ENCODE measurements around the gene SLC35E4.
A peak's percentile ranks its signal among the peaks of the same experiment; 100 is the strongest.
"Not testable (repeated sequence)": the region's sequence is repeated elsewhere in the genome, so short reads cannot be mapped to it uniquely, and the experiment has no call there.

SLC35E4 gene

DNA sequence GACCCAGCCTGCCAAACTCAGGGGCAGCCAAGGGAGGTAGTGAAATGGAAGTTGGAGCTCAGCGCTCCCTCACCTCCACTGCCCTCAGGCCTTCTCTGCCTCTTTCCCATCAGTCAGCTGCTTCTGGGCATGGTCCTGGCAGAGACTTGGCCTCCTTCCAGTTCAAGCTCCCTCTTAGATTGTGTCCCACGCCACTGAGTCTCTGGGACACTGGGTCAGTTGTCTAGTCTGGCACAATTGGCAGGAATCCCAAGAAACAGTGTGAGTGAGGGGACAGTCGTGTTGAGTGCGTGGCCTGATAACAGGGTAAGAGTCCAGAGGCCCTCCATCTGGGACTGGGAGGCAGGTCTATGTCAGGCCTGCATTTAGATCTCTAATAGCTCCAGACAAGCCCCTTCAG is 7.1 kb upstream of the SLC35E4 start:
- no peaks in the 10 kb centered on the region for H3K9me3 Mint-ChIP-seq

DNA sequence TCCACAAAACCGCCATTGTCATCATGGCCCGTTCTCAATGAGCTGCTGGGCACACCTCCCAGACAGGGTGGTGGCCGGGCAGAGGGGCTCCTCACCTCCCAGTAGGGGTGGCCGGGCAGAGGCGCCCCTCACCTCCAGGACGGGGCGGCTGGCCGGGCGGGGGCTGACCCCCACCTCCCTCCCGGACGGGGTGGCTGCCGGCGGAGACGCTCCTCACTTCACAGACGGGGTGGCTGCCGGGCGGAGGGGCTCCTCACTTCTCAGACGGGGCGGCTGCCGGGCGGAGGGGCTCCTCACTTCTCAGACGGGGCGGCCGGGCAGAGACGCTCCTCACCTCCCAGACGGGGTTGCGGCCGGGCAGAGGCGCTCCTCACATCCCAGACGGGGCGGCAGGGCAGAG is 4.1 kb upstream of the SLC35E4 start:
- ATAC-seq; H3K36me3 Mint-ChIP-seq (ENCODE audit: low read depth); H3K27me3 Mint-ChIP-seq; DNase-seq; H3K9me3 Mint-ChIP-seq; H3K27ac Mint-ChIP-seq; H3K4me3 Mint-ChIP-seq: not testable (repeated sequence)
- H3K4me1 Mint-ChIP-seq: peaks cover 14% of the 10 kb centered on the region

More for the DNA sequence above, 7.1 kb upstream of the SLC35E4 start:
- Mint-ChIP-seq H3K4me1 (no peaks in the 10 kb centered on the region), H3K27ac (no peak overlapping the region), H3K36me3 (ENCODE audit: low read depth) (no peaks in the 10 kb centered on the region), H3K27me3 (no peaks in the 10 kb centered on the region), H3K4me3 (no peak overlapping the region)
- no peak for DNase-seq
- no peak for ATAC-seq

DNA sequence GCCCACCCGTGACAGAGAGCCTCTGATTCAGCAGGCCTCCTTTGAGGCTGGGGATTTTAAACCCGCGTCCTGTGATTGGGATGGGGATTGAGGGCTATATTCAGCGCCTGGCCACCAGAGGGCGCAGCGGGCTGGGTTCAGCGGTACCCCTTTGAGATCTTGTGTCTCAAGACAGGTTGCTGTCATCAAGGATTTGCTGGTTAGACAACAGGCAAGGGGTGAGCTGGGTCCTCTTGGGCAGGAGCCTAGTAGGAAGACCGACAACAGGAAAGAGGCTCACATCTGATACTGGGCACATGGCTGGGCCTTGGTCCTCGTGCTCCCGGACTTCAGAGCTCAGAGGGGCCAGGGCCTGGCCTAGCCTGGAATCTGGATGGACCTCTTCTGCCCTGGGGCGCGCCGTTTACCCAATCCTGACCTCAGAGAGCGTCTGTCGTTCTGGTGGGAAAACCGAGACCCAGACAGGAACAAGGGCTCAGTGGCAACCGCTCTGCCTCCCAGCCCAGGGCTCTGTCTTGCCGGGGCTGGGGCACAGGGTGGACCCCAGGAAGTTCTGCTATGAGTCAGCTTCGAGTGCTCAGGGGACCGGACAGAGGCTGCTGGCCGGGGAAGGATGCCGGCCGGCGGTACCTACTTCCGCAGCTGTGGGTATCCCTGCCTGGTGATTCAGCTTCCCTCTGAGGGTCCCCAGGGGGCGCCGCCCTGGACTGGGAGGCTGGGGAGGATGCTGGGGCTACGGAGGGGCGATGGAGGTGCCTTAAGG is 929 bp upstream of the SLC35E4 start:
- Mint-ChIP-seq H3K36me3 (ENCODE audit: low read depth) (peaks cover 16% of the 10 kb centered on the region), H3K9me3 (no peaks in the 10 kb centered on the region), H3K4me3 (peak overlapping the region; percentile 86), H3K27me3 (no peaks in the 10 kb centered on the region), H3K27ac (peak overlapping the region; percentile 86), H3K4me1 (peaks cover 30% of the 10 kb centered on the region)
- ATAC-seq (peak; percentile 83), DNase-seq (peak; percentile 93)

DNA sequence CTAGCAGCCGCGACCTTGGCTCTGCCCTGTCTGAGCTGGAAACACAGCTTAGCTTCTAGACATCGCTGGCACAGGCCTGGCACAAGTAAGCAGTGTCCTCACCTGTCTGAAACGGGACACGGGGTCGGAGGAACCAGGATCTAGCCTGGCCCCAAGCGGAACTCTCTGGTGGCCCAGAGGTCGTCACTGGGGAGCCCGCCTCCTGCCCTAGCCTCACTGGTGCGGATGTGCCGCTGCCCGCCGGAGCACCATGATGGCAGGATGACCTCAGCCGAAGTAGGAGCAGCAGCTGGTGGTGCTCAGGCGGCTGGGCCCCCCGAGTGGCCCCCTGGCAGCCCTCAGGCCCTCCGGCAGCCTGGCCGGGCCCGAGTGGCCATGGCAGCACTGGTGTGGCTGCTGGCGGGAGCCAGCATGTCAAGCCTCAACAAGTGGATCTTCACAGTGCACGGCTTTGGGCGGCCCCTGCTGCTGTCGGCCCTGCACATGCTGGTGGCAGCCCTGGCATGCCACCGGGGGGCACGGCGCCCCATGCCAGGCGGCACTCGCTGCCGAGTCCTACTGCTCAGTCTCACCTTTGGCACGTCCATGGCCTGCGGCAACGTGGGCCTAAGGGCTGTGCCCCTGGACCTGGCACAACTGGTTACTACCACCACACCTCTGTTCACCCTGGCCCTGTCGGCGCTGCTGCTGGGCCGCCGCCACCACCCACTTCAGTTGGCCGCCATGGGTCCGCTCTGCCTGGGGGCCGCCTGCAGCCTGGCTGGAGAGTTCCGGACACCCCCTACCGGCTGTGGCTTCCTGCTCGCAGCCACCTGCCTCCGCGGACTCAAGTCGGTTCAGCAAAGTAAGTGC is 871 bp downstream of the SLC35E4 start:
- peak; percentile 27 for DNase-seq
- peaks cover 30% of the 10 kb centered on the region for H3K4me1 Mint-ChIP-seq
- peaks cover 18% of the 10 kb centered on the region for H3K36me3 Mint-ChIP-seq (ENCODE audit: low read depth)
- H3K4me3 Mint-ChIP-seq: peak overlapping the region; percentile 86
- H3K27me3 Mint-ChIP-seq: no peaks in the 10 kb centered on the region
- ATAC-seq: no peak
- peak overlapping the region; percentile 79 for H3K27ac Mint-ChIP-seq
- H3K9me3 Mint-ChIP-seq: no peaks in the 10 kb centered on the region

DNA sequence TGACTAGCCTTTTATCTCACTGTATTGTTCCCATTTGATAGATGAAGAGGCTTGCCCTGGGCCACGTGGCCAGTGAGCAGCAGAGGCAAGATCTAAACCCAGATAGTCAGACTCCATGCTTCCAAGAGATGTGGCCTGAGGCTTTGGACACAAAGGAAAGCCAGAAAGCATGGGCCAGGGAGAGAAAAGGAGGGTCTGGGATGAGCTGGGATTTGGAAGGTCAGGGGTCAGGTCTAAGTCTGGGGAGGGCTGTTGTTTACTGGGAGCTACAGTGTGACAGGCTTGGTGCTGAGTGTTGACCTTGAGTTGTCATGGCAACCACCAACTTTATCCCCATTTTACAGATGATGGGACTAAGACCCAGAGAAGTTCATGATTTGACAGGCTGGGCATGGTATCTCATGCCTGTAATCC is 2.1 kb downstream of the SLC35E4 start:
- peaks cover 37% of the 10 kb centered on the region for H3K4me1 Mint-ChIP-seq
- peak overlapping the region; percentile 11 for H3K27ac Mint-ChIP-seq
- no peaks in the 10 kb centered on the region for H3K9me3 Mint-ChIP-seq
- H3K36me3 Mint-ChIP-seq (ENCODE audit: low read depth): peaks cover 20% of the 10 kb centered on the region
- peak overlapping the region; percentile 86 for H3K4me3 Mint-ChIP-seq
- ATAC-seq: no peak
- H3K27me3 Mint-ChIP-seq: no peaks in the 10 kb centered on the region
- DNase-seq: no peak

DNA sequence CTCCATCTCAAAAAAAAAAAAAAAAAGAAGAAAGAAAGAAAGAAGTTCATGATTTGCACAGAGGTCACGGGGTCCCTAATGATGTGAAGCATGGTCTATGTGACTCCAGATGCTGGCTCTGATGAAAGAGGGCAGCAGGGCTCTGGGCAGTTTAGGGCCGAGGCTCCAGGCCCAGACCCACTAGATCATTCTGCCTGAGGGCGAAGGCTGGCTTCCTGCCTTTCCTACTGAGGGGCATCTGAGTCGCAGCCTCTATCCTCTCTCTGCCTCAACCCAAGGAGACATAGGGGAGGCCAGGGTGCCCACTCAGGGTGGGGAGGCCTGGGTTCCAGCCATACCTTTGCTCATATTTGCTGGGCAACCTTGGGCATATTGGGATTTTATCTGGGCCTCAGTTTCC is 4.8 kb downstream of the SLC35E4 start:
- no peak for ATAC-seq
- H3K27ac Mint-ChIP-seq: no peak overlapping the region
- no peaks in the 10 kb centered on the region for H3K9me3 Mint-ChIP-seq
- no peaks in the 10 kb centered on the region for H3K27me3 Mint-ChIP-seq
- DNase-seq: no peak
- peaks cover 51% of the 10 kb centered on the region for H3K4me1 Mint-ChIP-seq
- peaks cover 21% of the 10 kb centered on the region for H3K36me3 Mint-ChIP-seq (ENCODE audit: low read depth)
- H3K4me3 Mint-ChIP-seq: no peak overlapping the region

DNA sequence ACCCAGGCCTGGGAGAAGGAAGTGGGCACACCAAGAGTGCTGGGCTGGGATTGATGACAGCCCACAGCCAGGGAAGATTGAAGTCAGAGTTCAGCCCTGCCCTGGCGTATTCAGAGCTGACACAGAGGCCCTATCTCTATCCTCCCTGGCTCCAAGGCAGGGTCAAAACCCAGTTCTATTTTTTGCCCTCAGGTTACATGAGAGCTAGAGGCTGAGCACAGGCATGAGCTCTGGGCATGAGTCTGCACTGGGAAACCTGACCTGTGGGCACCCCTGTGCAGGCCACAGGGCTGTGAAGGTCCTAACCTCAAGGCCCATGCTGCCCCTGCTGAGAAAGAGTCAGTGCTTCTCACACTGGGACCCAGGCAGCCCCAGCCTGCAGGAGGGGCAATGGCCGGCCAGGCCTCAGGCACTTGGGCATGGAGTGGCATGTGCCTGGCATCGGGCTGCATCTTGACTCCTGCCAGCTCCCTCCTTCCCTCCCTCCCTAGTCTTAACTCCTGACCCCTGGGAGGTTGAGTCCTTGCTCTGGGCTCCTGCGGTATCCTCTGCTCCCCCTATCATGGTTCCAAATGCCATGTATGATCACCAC is 5.4 kb downstream of the SLC35E4 start:
- no peak for DNase-seq
- no peaks in the 10 kb centered on the region for H3K9me3 Mint-ChIP-seq
- no peak overlapping the region for H3K27ac Mint-ChIP-seq
- peaks cover 50% of the 10 kb centered on the region for H3K4me1 Mint-ChIP-seq
- H3K27me3 Mint-ChIP-seq: no peaks in the 10 kb centered on the region
- no peak for ATAC-seq
- H3K4me3 Mint-ChIP-seq: no peak overlapping the region
- H3K36me3 Mint-ChIP-seq (ENCODE audit: low read depth): peaks cover 21% of the 10 kb centered on the region

DNA sequence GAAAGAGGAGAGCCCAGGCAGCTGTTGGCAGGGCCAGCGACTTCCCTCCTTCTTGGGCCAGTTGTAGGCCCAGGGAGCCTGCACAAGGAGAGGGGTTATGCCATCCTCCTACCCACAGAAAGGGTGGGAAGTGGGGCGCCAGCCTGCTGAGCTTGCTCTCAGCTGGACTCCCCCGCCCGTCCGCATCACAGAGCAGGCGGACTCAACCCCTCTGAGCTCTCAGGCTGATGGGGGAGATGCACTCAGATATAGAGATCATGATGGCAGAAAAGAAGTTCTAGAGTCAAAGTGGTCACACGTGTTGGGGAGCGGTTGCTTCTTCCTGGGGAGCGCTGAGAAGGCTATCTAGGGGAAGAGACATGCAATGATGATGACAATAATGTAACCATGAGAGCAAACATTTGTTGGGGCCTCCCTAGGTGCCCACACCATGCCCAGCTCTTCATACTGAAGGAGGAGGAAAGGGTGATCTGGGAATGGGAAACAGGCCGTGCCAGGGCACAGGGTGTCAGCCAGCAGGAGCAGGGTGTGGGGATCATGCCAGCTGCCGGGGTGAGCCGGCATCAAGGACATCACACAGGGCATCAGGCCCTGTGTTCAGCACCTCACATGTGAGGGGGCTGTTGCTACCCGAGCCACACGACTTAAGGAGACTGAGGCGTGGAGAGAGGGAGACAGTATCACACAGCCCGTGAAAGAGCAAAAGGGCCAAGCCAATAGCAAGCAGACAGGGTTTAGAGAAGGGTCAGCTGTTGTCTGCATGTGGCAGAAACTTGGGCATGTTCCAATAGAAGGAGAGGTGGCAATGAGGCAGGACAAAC is 7.7 kb downstream of the SLC35E4 start:
- H3K4me3 Mint-ChIP-seq: peak overlapping the region; percentile 13
- no peaks in the 10 kb centered on the region for H3K9me3 Mint-ChIP-seq
- DNase-seq: no peak
- peaks cover 43% of the 10 kb centered on the region for H3K4me1 Mint-ChIP-seq
- ATAC-seq: peak; percentile 2
- peaks cover 19% of the 10 kb centered on the region for H3K36me3 Mint-ChIP-seq (ENCODE audit: low read depth)
- no peaks in the 10 kb centered on the region for H3K27me3 Mint-ChIP-seq
- H3K27ac Mint-ChIP-seq: peak overlapping the region; percentile 96

DNA sequence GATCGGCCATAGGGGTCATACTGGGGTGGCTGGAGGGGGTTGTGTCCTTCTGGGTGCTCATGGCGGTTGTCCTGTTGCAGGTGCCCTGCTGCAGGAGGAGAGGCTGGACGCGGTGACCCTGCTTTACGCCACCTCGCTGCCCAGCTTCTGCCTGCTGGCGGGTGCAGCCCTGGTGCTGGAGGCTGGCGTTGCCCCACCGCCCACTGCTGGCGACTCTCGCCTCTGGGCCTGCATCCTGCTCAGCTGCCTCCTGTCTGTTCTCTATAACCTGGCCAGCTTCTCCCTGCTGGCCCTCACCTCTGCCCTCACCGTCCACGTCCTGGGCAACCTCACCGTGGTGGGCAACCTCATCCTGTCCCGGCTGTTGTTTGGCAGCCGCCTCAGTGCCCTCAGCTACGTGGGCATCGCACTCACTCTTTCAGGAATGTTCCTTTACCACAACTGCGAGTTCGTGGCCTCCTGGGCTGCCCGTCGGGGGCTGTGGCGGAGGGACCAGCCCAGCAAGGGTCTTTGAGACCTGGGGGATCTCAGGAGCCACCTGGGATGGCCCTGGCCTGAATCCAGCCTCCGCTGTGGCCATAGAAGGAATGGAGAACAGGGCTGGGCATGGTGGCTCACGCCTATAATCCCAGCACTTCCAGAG is 11.1 kb downstream of the SLC35E4 start:
- ATAC-seq: no peak
- DNase-seq: no peak
- H3K36me3 Mint-ChIP-seq (ENCODE audit: low read depth): peaks cover 8% of the 10 kb centered on the region
- H3K4me3 Mint-ChIP-seq: no peak overlapping the region
- peaks cover 64% of the 10 kb centered on the region for H3K4me1 Mint-ChIP-seq
- H3K27me3 Mint-ChIP-seq: no peaks in the 10 kb centered on the region
- H3K9me3 Mint-ChIP-seq: no peaks in the 10 kb centered on the region
- H3K27ac Mint-ChIP-seq: no peak overlapping the region

DNA sequence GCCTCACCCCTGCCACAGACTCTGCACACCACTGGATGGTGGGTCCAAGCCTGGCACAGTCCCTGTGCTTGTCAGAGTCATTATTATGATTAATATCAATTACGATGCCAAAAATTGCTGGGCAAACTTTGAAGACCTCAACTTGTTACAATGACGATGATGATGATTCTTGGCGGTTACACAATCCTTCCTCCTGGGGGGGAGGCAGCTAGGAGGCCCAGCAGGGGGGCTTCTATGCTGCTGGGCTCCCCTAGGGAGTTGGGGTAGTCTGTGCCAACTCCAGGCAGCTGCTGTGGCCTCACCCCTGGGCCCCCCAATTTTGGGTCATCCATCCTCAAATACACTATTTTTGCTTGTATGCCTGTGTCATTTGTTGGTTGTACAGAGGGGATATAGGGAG is 12.0 kb downstream of the SLC35E4 start:
- ATAC-seq (no peak), DNase-seq (no peak)
- Mint-ChIP-seq H3K27ac (no peak overlapping the region), H3K4me1 (peaks cover 66% of the 10 kb centered on the region), H3K4me3 (no peak overlapping the region), H3K9me3 (no peaks in the 10 kb centered on the region), H3K27me3 (no peaks in the 10 kb centered on the region), H3K36me3 (ENCODE audit: low read depth) (peaks cover 6% of the 10 kb centered on the region)

DNA sequence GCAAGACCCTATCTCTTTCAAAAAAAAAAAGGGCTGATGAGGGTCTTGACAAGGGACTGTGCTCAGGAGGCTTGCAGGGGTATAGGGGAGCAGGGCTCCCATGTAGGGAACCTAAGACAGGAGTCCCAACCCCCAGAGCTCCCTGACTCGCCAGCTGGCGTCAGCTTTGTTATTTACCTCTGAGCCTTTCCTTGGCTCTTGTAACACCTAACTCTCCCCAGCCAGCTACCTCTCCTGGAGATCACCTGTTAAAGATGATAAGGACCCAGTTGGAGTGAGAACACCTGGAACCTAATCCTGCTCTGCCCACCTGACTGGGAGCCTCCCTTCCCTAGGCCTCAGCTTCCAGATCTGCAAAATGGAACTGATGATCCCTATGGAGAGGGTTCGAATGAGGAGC is 13.2 kb downstream of the SLC35E4 start:
- ATAC-seq (no peak), DNase-seq (no peak)
- H3K9me3 Mint-ChIP-seq: no peaks in the 10 kb centered on the region
- H3K27me3 Mint-ChIP-seq: no peaks in the 10 kb centered on the region
- peaks cover 6% of the 10 kb centered on the region for H3K36me3 Mint-ChIP-seq (ENCODE audit: low read depth)
- H3K4me1 Mint-ChIP-seq: peaks cover 59% of the 10 kb centered on the region
- H3K27ac Mint-ChIP-seq: peak overlapping the region; percentile 84
- no peak overlapping the region for H3K4me3 Mint-ChIP-seq

DNA sequence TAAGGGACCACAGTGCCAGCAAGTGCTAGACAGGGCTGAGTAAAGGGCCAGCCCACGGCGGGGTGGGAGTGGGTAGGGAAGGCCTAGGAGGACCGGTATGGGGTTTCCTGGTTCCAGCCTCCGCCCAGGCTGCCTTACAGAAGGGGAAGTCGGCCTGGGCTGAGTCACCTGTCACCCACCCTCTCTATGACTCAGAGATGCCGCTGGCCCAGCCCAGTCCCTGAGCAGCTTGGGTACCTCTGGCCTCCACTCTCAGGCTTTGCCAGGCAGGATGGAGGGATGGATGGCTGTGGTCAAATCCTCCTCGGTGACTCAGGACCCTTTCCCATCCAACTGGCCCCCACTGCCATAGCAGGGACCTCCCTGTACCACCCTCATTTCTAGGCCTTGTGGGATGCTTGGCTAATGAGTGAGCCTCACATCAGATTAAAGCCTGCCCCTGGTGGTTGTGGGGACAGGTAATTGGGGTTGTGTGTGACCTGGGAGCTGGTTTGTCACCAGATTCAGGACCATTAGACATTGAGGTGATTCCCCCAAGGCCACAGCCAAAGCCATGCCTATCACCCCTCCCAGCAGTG is 13.9 kb downstream of the SLC35E4 start:
- peak; percentile 98 for ATAC-seq
- DNase-seq: peak; percentile 87
- H3K27ac Mint-ChIP-seq: peak overlapping the region; percentile 84
- peaks cover 6% of the 10 kb centered on the region for H3K36me3 Mint-ChIP-seq (ENCODE audit: low read depth)
- peaks cover 52% of the 10 kb centered on the region for H3K4me1 Mint-ChIP-seq
- H3K27me3 Mint-ChIP-seq: no peaks in the 10 kb centered on the region
- H3K4me3 Mint-ChIP-seq: no peak overlapping the region
- no peaks in the 10 kb centered on the region for H3K9me3 Mint-ChIP-seq

DNA sequence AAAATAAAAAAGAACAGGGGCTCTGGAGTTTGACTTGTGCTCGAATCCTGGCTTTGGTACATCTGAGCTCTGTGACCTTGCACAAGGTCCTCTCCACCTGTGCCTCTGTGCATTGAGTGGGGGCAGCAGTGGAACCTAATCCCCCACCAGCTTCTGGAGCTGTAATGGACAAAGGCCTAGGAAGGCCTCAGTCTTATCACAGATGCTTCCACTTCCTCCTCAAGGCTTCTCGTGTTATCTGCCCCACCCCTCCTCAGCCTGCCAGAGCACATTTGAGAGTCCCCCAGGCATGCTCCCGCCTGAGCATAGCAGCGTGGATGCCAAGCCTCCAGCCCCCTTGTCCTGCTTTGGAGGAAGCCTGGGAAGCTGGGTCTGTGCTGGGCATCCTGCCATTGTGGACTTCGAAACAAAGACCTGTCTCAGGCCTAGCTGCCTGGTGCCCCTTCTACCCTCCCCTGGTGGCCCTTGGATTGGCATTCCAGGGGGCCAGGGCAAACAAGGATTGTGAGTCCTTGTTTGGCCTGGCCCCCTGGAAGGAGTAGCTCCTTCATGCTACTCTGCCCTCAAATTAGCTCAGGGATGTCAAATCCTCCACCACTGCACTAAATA is 15.0 kb downstream of the SLC35E4 start:
- ATAC-seq: no peak
- Mint-ChIP-seq H3K27ac (no peak overlapping the region), H3K9me3 (no peaks in the 10 kb centered on the region), H3K4me3 (no peak overlapping the region), H3K27me3 (no peaks in the 10 kb centered on the region), H3K36me3 (ENCODE audit: low read depth) (peaks cover 5% of the 10 kb centered on the region), H3K4me1 (peaks cover 45% of the 10 kb centered on the region)
- DNase-seq: no peak
